ENCODE data around the gene SIL1. TPM values are rescaled to one million over a fixed set of nuclear protein-coding genes. Genes with fewer than 3 reads are reported as not detected.
A peak's percentile ranks its signal among the peaks of the same experiment; 100 is the strongest.
"Not testable (repeated sequence)": the region's sequence is repeated elsewhere in the genome, so short reads cannot be mapped to it uniquely, and the experiment has no call there.

The SIL1 gene
- total RNA-seq, 1 donor = 31.7 TPM

DNA sequence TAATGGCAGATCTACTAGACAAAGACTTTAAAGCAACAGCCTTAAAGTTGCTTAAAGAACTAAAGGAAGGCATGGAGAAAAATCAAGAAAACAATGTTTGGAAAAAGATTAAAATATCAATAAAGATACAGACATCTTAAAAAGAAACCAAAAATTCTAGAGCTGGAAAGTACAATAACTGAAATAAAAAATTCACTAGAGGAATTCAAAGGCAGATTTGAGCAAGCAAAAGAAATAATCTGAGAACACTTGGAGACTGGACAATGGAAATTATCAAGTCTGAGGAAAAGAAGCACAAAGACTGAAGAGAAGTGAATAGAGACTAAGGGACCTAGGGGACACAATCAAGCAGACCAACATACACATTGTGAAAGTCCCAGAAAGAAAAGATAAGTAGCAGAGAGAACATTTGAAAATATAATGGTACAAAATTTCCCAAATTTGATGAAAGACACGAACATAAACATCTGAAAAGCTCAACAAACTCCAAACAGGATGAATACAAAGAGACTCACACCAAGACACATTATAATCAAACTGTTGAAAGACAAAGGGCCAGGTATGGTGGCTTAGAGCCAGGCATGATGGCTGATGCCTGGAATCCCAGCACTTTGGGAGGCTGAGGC is 26.3 kb downstream of the SIL1 start:
- no peak overlapping the region for H3K4me3 ChIP-seq (ENCODE audit: low read depth, low read length)
- TF ChIP-seq, protein P1, sequence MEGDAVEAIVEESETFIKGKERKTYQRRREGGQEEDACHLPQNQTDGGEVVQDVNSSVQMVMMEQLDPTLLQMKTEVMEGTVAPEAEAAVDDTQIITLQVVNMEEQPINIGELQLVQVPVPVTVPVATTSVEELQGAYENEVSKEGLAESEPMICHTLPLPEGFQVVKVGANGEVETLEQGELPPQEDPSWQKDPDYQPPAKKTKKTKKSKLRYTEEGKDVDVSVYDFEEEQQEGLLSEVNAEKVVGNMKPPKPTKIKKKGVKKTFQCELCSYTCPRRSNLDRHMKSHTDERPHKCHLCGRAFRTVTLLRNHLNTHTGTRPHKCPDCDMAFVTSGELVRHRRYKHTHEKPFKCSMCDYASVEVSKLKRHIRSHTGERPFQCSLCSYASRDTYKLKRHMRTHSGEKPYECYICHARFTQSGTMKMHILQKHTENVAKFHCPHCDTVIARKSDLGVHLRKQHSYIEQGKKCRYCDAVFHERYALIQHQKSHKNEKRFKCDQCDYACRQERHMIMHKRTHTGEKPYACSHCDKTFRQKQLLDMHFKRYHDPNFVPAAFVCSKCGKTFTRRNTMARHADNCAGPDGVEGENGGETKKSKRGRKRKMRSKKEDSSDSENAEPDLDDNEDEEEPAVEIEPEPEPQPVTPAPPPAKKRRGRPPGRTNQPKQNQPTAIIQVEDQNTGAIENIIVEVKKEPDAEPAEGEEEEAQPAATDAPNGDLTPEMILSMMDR (IDR thresholded peaks at IDR 0.05; ENCODE audit: insufficient read depth, low read length) = no peak
- no peak for DNase-seq (ENCODE audit: low read depth)

DNA sequence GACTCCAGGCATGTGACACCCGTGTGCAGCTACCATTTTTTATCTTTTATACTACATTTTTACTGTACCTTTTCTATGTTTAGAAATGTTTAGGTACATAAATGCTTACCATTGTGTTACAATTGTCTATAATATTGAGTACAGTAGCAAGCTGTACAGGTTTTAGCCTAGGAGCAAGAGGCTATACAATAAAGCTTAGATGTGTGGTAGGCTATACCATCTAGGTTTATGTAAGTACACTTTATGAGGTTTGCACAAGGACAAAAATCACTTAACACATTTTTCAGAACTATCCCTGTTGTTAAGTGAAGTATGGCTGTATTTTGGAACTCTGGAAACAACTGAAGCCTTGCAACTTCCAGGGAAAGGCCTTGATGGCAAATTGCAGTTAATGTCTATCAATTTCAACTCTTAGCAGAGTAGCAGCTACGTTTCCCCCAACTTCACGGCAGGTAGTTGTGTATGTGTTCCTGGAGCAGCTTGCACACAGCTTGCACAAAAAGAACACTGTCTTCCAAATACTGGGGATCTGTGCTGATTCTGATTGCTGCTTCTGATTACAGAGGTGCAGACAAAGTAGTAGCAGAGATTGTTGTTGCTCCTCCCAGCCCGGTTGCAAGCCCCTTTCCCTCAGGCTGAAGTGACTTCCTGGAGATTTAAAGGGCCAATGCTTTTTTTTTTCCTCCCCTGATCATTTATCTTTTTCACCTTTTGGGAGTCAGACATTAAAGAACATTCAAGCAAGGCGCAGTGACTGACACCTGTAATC is 30.0 kb downstream of the SIL1 start:
- DNase-seq (ENCODE audit: low read depth) = no peak
- TF ChIP-seq, protein P1 (IDR thresholded peaks at IDR 0.05; ENCODE audit: insufficient read depth, low read length) = no peak
- H3K4me3 ChIP-seq (ENCODE audit: low read depth, low read length) = no peak overlapping the region

DNA sequence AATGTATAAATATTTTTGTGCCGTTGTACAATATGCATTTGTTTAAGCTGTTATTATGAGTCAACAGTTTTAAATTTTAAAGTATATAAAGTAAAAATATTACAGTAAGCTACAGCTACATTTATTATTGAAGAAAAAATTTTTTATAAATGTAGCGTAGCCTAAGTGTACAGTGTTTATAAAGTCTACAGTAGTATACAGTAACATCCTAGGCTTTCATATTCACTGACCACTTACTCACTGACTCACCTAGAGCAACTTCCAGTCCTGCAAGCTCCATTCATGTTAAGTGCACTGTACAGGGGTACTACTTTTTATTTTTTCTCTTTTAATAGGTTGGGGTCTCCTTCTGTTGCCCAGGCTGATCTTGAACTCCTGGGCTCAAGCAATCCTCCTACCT is 30.6 kb downstream of the SIL1 start:
- DNase-seq (ENCODE audit: low read depth) = no peak
- TF ChIP-seq, protein P1 (IDR thresholded peaks at IDR 0.05; ENCODE audit: insufficient read depth, low read length) = no peak

DNA sequence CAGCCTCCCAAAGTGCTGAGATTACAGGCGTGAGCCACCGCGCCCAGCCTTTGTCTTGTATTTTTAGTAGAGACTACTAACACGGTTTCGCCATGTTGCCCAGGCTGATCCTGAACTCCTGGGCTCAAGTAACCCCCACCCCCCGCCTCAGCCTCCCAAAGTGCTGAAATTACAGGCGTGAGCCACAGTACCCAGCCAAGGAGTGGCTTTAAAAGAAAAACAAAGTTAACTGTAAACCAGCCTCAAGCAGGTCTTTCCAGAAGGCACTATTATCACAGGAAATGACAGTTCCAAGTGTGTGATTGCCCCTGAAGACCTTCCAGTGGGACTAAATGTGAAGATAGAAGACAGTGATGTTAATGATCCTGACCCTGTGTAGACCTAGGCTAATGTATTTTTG is 31.1 kb downstream of the SIL1 start:
- H3K4me3 ChIP-seq (ENCODE audit: low read depth, low read length) = no peak overlapping the region
- no peak for DNase-seq (ENCODE audit: low read depth)
- TF ChIP-seq, protein P1 (IDR thresholded peaks at IDR 0.05; ENCODE audit: insufficient read depth, low read length) = no peak

More for the DNA sequence above, 30.6 kb downstream of the SIL1 start:
- no peak overlapping the region for H3K4me3 ChIP-seq (ENCODE audit: low read depth, low read length)

DNA sequence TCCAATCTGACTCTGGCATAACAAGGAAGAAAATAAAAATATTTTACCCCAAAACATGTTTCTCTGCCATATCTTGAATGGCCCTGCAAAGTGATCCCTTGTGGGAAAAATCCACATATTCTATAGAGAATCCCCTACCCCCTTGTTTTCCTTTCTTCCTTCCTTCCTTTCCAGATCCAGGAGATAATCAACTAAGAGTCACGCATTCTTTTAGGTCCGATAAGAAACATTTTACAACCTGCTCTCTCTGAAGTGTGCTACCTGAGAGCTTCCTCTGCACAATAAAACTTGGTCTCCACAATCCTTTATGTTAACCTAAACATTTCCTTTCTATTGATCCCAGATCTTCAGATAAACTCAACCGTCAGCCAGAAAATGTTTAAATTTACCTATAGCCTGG is 33.3 kb downstream of the SIL1 start:
- DNase-seq (ENCODE audit: low read depth); H3K4me3 ChIP-seq (ENCODE audit: low read depth, low read length): not testable (repeated sequence)

DNA sequence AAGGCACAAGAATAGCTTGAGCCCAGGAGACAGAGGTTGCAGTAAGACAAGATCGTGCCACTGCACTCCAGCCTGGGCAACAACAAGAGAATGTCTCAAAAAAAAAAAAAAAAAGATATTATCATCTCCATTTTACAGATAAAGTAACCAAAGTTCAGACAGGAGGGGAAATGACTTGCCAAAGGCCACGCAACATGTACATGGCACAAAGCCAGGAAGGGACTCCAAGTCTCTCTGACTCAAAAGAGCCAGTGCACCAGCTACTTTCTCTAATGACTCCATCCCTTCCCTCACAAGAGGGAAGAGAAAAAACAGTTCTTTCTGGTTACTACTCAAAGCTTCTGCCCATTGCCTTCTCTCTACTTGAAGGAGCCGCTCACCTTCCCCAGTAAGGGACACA is 34.1 kb downstream of the SIL1 start:
- peak; percentile 58 for DNase-seq (ENCODE audit: low read depth)
- TF ChIP-seq, protein P1 (IDR thresholded peaks at IDR 0.05; ENCODE audit: insufficient read depth, low read length) = no peak

DNA sequence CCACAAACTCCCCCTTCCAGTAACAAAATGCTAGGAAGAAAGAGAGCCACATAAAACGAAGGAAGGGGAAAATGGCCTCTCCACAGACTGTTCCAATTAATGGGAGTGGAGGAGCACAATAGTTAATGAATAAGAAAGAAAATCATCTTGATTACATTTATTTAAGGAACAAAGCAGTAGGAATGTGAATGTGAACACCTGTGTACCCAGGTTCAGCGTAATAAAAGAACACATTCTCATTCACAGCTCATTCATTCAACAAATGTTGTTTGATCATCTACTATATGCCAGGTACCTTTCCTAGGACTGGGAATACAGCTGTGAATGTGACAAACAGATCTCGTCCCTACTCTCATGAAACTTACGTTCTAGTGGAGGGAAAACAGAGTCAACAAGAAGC is 35.7 kb downstream of the SIL1 start:
- TF ChIP-seq, protein P1 (IDR thresholded peaks at IDR 0.05; ENCODE audit: insufficient read depth, low read length) = no peak
- no peak overlapping the region for H3K4me3 ChIP-seq (ENCODE audit: low read depth, low read length)
- no peak for DNase-seq (ENCODE audit: low read depth)

More for the DNA sequence above, 34.1 kb downstream of the SIL1 start:
- H3K4me3 ChIP-seq (ENCODE audit: low read depth, low read length) = no peak overlapping the region

Measured in fibroblast of the aortic adventitia (primary cell).